ENCODE data around the gene NFIX.

Gene NFIX

GRCh38 chr19:13057744-13058143, 62.5 kb downstream of the NFIX start:
- H3K27me3 ChIP-seq (ENCODE audit: control insufficient read depth, insufficient read depth, low read length, poor library complexity, severe bottlenecking), result peaks cover 100% of the 10 kb centered on the region
- H3K36me3 ChIP-seq (ENCODE audit: control insufficient read depth, insufficient read depth, low read length), result no peaks in the 10 kb centered on the region
- H3K27ac ChIP-seq (ENCODE audit: insufficient read depth, low read depth, low read length, poor library complexity, severe bottlenecking), result no peak overlapping the region
- WGBS, 2 experiments, result 46 to 54% methylated on average over 2 of the region's 2 CpGs
- no peaks in the 10 kb centered on the region for H3K9me3 ChIP-seq (ENCODE audit: control insufficient read depth, low read length)
- H3K4me3 ChIP-seq (ENCODE audit: insufficient read depth, low read depth, low read length), result no peak overlapping the region
- H3K4me1 ChIP-seq (ENCODE audit: control insufficient read depth, insufficient read depth, low read length), result peaks cover 57% of the 10 kb centered on the region

- Histone ChIP-seq H3K9me3 (ENCODE audit: control insufficient read depth, low read length) (no peaks in the 10 kb centered on the region), H3K36me3 (ENCODE audit: control insufficient read depth, insufficient read depth, low read length) (no peaks in the 10 kb centered on the region), H3K4me3 (ENCODE audit: insufficient read depth, low read depth, low read length) (no peak overlapping the region), H3K4me1 (ENCODE audit: control insufficient read depth, insufficient read depth, low read length) (peaks cover 45% of the 10 kb centered on the region), H3K27me3 (ENCODE audit: control insufficient read depth, insufficient read depth, low read length, poor library complexity, severe bottlenecking) (peaks cover 100% of the 10 kb centered on the region), H3K27ac (ENCODE audit: insufficient read depth, low read depth, low read length, poor library complexity, severe bottlenecking) (no peak overlapping the region)
- 50 to 55% methylated on average over 12 of the region's 12 CpGs for WGBS, 2 experiments
Observed at GRCh38 chr19:13058951-13059660, 63.8 kb downstream of the NFIX start.

- Histone ChIP-seq H3K27me3 (ENCODE audit: control insufficient read depth, insufficient read depth, low read length, poor library complexity, severe bottlenecking) (peaks cover 95% of the 10 kb centered on the region), H3K4me3 (ENCODE audit: insufficient read depth, low read depth, low read length) (no peak overlapping the region), H3K4me1 (ENCODE audit: control insufficient read depth, insufficient read depth, low read length) (peaks cover 34% of the 10 kb centered on the region), H3K27ac (ENCODE audit: insufficient read depth, low read depth, low read length, poor library complexity, severe bottlenecking) (no peak overlapping the region), H3K36me3 (ENCODE audit: control insufficient read depth, insufficient read depth, low read length) (no peaks in the 10 kb centered on the region), H3K9me3 (ENCODE audit: control insufficient read depth, low read length) (no peaks in the 10 kb centered on the region)
- WGBS, 2 experiments, result 24 to 27% methylated on average over 19 of the region's 19 CpGs
Observed at GRCh38 chr19:13060233-13060963, 65.1 kb downstream of the NFIX start.

GRCh38 chr19:13060964-13061927, 66.0 kb downstream of the NFIX start:
- H3K9me3 ChIP-seq (ENCODE audit: control insufficient read depth, low read length), result no peaks in the 10 kb centered on the region
- WGBS, 2 experiments, result 1% methylated on average over 40 of the region's 40 CpGs
- H3K4me1 ChIP-seq (ENCODE audit: control insufficient read depth, insufficient read depth, low read length), result peaks cover 26% of the 10 kb centered on the region
- no peak overlapping the region for H3K27ac ChIP-seq (ENCODE audit: insufficient read depth, low read depth, low read length, poor library complexity, severe bottlenecking)
- peak overlapping the region; percentile 24 for H3K4me3 ChIP-seq (ENCODE audit: insufficient read depth, low read depth, low read length)
- no peaks in the 10 kb centered on the region for H3K36me3 ChIP-seq (ENCODE audit: control insufficient read depth, insufficient read depth, low read length)
- peaks cover 94% of the 10 kb centered on the region for H3K27me3 ChIP-seq (ENCODE audit: control insufficient read depth, insufficient read depth, low read length, poor library complexity, severe bottlenecking)

- no peaks in the 10 kb centered on the region for H3K9me3 ChIP-seq (ENCODE audit: control insufficient read depth, low read length)
- peaks cover 16% of the 10 kb centered on the region for H3K4me1 ChIP-seq (ENCODE audit: control insufficient read depth, insufficient read depth, low read length)
- peaks cover 83% of the 10 kb centered on the region for H3K27me3 ChIP-seq (ENCODE audit: control insufficient read depth, insufficient read depth, low read length, poor library complexity, severe bottlenecking)
- no peak overlapping the region for H3K4me3 ChIP-seq (ENCODE audit: insufficient read depth, low read depth, low read length)
- H3K36me3 ChIP-seq (ENCODE audit: control insufficient read depth, insufficient read depth, low read length), result no peaks in the 10 kb centered on the region
- H3K27ac ChIP-seq (ENCODE audit: insufficient read depth, low read depth, low read length, poor library complexity, severe bottlenecking), result no peak overlapping the region
Observed at GRCh38 chr19:13062317-13062716, 67.0 kb downstream of the NFIX start.

- Histone ChIP-seq H3K36me3 (ENCODE audit: control insufficient read depth, insufficient read depth, low read length) (no peaks in the 10 kb centered on the region), H3K27me3 (ENCODE audit: control insufficient read depth, insufficient read depth, low read length, poor library complexity, severe bottlenecking) (peaks cover 77% of the 10 kb centered on the region), H3K27ac (ENCODE audit: insufficient read depth, low read depth, low read length, poor library complexity, severe bottlenecking) (no peak overlapping the region), H3K9me3 (ENCODE audit: control insufficient read depth, low read length) (no peaks in the 10 kb centered on the region), H3K4me1 (ENCODE audit: control insufficient read depth, insufficient read depth, low read length) (peaks cover 12% of the 10 kb centered on the region), H3K4me3 (ENCODE audit: insufficient read depth, low read depth, low read length) (no peak overlapping the region)
- WGBS, 2 experiments, result 85 to 90% methylated on average over 5 of the region's 5 CpGs
Observed at GRCh38 chr19:13063461-13064091, 68.3 kb downstream of the NFIX start.

- Histone ChIP-seq H3K36me3 (ENCODE audit: control insufficient read depth, insufficient read depth, low read length) (no peaks in the 10 kb centered on the region), H3K9me3 (ENCODE audit: control insufficient read depth, low read length) (no peaks in the 10 kb centered on the region), H3K4me1 (ENCODE audit: control insufficient read depth, insufficient read depth, low read length) (peaks cover 12% of the 10 kb centered on the region), H3K4me3 (ENCODE audit: insufficient read depth, low read depth, low read length) (no peak overlapping the region), H3K27ac (ENCODE audit: insufficient read depth, low read depth, low read length, poor library complexity, severe bottlenecking) (no peak overlapping the region), H3K27me3 (ENCODE audit: control insufficient read depth, insufficient read depth, low read length, poor library complexity, severe bottlenecking) (peaks cover 73% of the 10 kb centered on the region)
- WGBS, 2 experiments, result 78 to 88% methylated on average over 6 of the region's 6 CpGs
Observed at GRCh38 chr19:13064092-13064489, 68.8 kb downstream of the NFIX start.

GRCh38 chr19:13066226-13066625, 71.0 kb downstream of the NFIX start:
- Histone ChIP-seq H3K4me1 (ENCODE audit: control insufficient read depth, insufficient read depth, low read length) (peaks cover 10% of the 10 kb centered on the region), H3K9me3 (ENCODE audit: control insufficient read depth, low read length) (no peaks in the 10 kb centered on the region), H3K4me3 (ENCODE audit: insufficient read depth, low read depth, low read length) (no peak overlapping the region), H3K27ac (ENCODE audit: insufficient read depth, low read depth, low read length, poor library complexity, severe bottlenecking) (no peak overlapping the region), H3K36me3 (ENCODE audit: control insufficient read depth, insufficient read depth, low read length) (no peaks in the 10 kb centered on the region), H3K27me3 (ENCODE audit: control insufficient read depth, insufficient read depth, low read length, poor library complexity, severe bottlenecking) (peaks cover 53% of the 10 kb centered on the region)
- WGBS, 2 experiments, result 84 to 93% methylated on average over 5 of the region's 5 CpGs

GRCh38 chr19:13066933-13067807, 71.9 kb downstream of the NFIX start:
- H3K4me1 ChIP-seq (ENCODE audit: control insufficient read depth, insufficient read depth, low read length), result peaks cover 10% of the 10 kb centered on the region
- no peaks in the 10 kb centered on the region for H3K36me3 ChIP-seq (ENCODE audit: control insufficient read depth, insufficient read depth, low read length)
- H3K4me3 ChIP-seq (ENCODE audit: insufficient read depth, low read depth, low read length), result no peak overlapping the region
- H3K9me3 ChIP-seq (ENCODE audit: control insufficient read depth, low read length), result no peaks in the 10 kb centered on the region
- WGBS, 2 experiments, result 85 to 95% methylated on average over 17 of the region's 17 CpGs
- H3K27me3 ChIP-seq (ENCODE audit: control insufficient read depth, insufficient read depth, low read length, poor library complexity, severe bottlenecking), result peaks cover 45% of the 10 kb centered on the region
- H3K27ac ChIP-seq (ENCODE audit: insufficient read depth, low read depth, low read length, poor library complexity, severe bottlenecking), result no peak overlapping the region
